HepG2 (cell line): ENCODE data around the gene UPF3B. TPM values are rescaled to one million over a fixed set of nuclear protein-coding genes. Genes with fewer than 3 reads are reported as not detected.
A peak's percentile ranks its signal among the peaks of the same experiment; 100 is the strongest.

Experiments
- DDIT3 ChIP-seq: sonication (generic); formaldehyde crosslinking; IDR thresholded peaks from 2 replicates; pipeline ENCODE4 v1.4.0; 2020; ENCODE audit warnings: mild to moderate bottlenecking, missing genetic modification reagents
- DNMT1 ChIP-seq: sonication (generic); formaldehyde crosslinking; IDR thresholded peaks from 2 replicates; pipeline ENCODE4 v1.5.1; 2020; ENCODE audit warnings: mild to moderate bottlenecking, missing genetic modification reagents
- ELF4 ChIP-seq: sonication (generic); formaldehyde crosslinking; IDR thresholded peaks from 2 replicates; pipeline ENCODE4 v1.5.0; 2020; ENCODE audit warnings: missing genetic modification reagents, mild to moderate bottlenecking, moderate library complexity, borderline replicate concordance
- FOXO4 ChIP-seq: sonication (generic); formaldehyde crosslinking; conservative IDR thresholded peaks from 2 replicates; pipeline ENCODE4 v1.8.1; 2023; ENCODE audit warnings: missing genetic modification reagents
- FUBP1 ChIP-seq: sonication (generic); formaldehyde crosslinking; IDR thresholded peaks from 2 replicates; pipeline ENCODE4 v1.5.1; 2020; ENCODE audit warnings: missing genetic modification reagents, mild to moderate bottlenecking, borderline replicate concordance
- GATA4 ChIP-seq: sonication (generic); IDR thresholded peaks from 2 replicates; pipeline ENCODE4 v1.6.1; 2016; ENCODE audit warnings: antibody characterized with exemption, low read depth, borderline replicate concordance
- GATAD1 ChIP-seq: IDR thresholded peaks from 2 replicates; pipeline ENCODE4 v1.6.1; 2016; ENCODE audit warnings: missing genetic modification reagents, missing compliant biosample characterization
- MAFF ChIP-seq: IDR thresholded peaks from 2 replicates; pipeline ENCODE4 v1.6.1; 2011; ENCODE audit warnings: low read depth, low read length, improper control_type of control experiment
- RCOR2 ChIP-seq: IDR thresholded peaks from 2 replicates; pipeline ENCODE4 v1.6.1; 2016; ENCODE audit warnings: missing biosample characterization, missing genetic modification reagents
- RFXANK ChIP-seq: IDR thresholded peaks from 2 replicates; pipeline ENCODE4 v1.6.1; 2016
- SAP130 ChIP-seq: IDR thresholded peaks from 2 replicates; pipeline ENCODE4 v1.6.1; 2016; ENCODE audit warnings: low read depth
- SMARCC2 ChIP-seq: fragments of 450-650 bp; IDR thresholded peaks from 2 replicates; pipeline ENCODE4 v1.6.1; 2017; ENCODE audit warnings: antibody characterized with exemption, mild to moderate bottlenecking
- THAP11 ChIP-seq: IDR thresholded peaks from 2 replicates; pipeline ENCODE4 v1.6.1; 2016; ENCODE audit warnings: missing biosample characterization, missing genetic modification reagents
- XRCC5 ChIP-seq: fragments of 200-400 bp; formaldehyde crosslinking; optimal IDR thresholded peaks from 2 replicates; pipeline ENCODE3; 2017; ENCODE audit warnings: mild to moderate bottlenecking, low read length
- ZBTB43 ChIP-seq: sonication (generic); formaldehyde crosslinking; conservative IDR thresholded peaks from 2 replicates; pipeline ENCODE4 v1.4.0; 2020; ENCODE audit warnings: missing genetic modification reagents
- ZKSCAN1 ChIP-seq: fragments of 150-350 bp; IDR thresholded peaks from 2 replicates; pipeline ENCODE4 v1.6.1; 2014; ENCODE audit warnings: low read length
- ZMYM3 ChIP-seq: sonication (generic); formaldehyde crosslinking; IDR thresholded peaks from 2 replicates; pipeline ENCODE4 v1.5.1; 2020; ENCODE audit warnings: mild to moderate bottlenecking, missing genetic modification reagents
- ZMYM4 ChIP-seq: sonication (generic); formaldehyde crosslinking; IDR thresholded peaks from 2 replicates; pipeline ENCODE4 v1.8.1; 2023; ENCODE audit warnings: mild to moderate bottlenecking, missing genetic modification reagents
- ZNF264 ChIP-seq: sonication (generic); formaldehyde crosslinking; IDR thresholded peaks from 2 replicates; pipeline ENCODE4 v1.4.0; 2020; ENCODE audit warnings: missing genetic modification reagents
- ZNF274 ChIP-seq: sonication (generic); formaldehyde crosslinking; IDR thresholded peaks from 2 replicates; pipeline ENCODE4 v1.5.1; 2020; ENCODE audit warnings: mild to moderate bottlenecking, missing genetic modification reagents
- ZNF3 ChIP-seq: IDR thresholded peaks from 2 replicates; pipeline ENCODE4 v1.7.0; 2017; ENCODE audit warnings: inconsistent platforms
- ZNF354B ChIP-seq: sonication (generic); formaldehyde crosslinking; IDR thresholded peaks from 2 replicates; pipeline ENCODE4 v1.8.0; 2022; ENCODE audit warnings: mild to moderate bottlenecking, missing genetic modification reagents
- ZNF362 ChIP-seq: sonication (generic); formaldehyde crosslinking; IDR thresholded peaks from 2 replicates; pipeline ENCODE4 v1.4.0; 2020; ENCODE audit warnings: missing genetic modification reagents, mild to moderate bottlenecking, borderline replicate concordance
- ZNF441 ChIP-seq: sonication (generic); formaldehyde crosslinking; IDR thresholded peaks from 2 replicates; pipeline ENCODE4 v1.7.0; 2021; ENCODE audit warnings: missing genetic modification reagents, borderline replicate concordance
- ZNF543 ChIP-seq: sonication (generic); formaldehyde crosslinking; IDR thresholded peaks from 2 replicates; pipeline ENCODE4 v1.4.0; 2020; ENCODE audit warnings: mild to moderate bottlenecking, missing genetic modification reagents
- ZNF607 ChIP-seq: sonication (generic); formaldehyde crosslinking; IDR thresholded peaks from 2 replicates; pipeline ENCODE4 v1.5.1; 2020; ENCODE audit warnings: missing genetic modification reagents, mild to moderate bottlenecking, borderline replicate concordance
- polyA plus RNA-seq, 8 experiments: library from polyadenylated mRNA; depleted of rRNA in 3 of 8; stranded (reverse) in 7 of 8; unstranded in 1 of 8; fragments of >200 nt; fragmentation: Illumina TruSeq in 4 of 8; extraction: Trizol in 4 of 8; gene quantifications; 2 replicates each; pipeline versions ENCODE4 v1.2.1 to v1.2.3, GENCODE V29; 2011 to 2016; ENCODE audit warnings: low read depth in 4 of 8, missing spikeins in 1 of 8, mixed read lengths in 1 of 8; ENCODE audit not compliant: insufficient read depth in 1 of 8
- total RNA-seq, 5 experiments: library from RNA; depleted of rRNA; stranded (reverse); fragments of >200 nt; fragmentation: Illumina TruSeq; extraction: Trizol; gene quantifications; 2 replicates each; pipeline ENCODE4 v1.2.3, GENCODE V29; 2016; ENCODE audit warnings: low read depth in 1 of 5

The UPF3B gene
- total and polyA plus RNA-seq, 2 of the 13 experiments (the other 11 are each of a cell fraction or from before 2014, with no cell fraction given): 5.2 to 7.2 TPM

- TF ChIP-seq SMARCC2 (no peak), FOXO4 (CRISPR knock-in tag) (no peak), ELF4 (CRISPR knock-in tag) (no peak), ZNF362 (CRISPR knock-in tag) (no peak), ZBTB43 (CRISPR knock-in tag) (no peak), GATA4 (no peak), RFXANK (CRISPR knock-in tag) (no peak), DDIT3 (CRISPR knock-in tag) (no peak), GATAD1 (CRISPR knock-in tag) (peak; percentile 48; the same call in 1 of the 2 replicates), DNMT1 (CRISPR knock-in tag) (no peak), ZNF3 (CRISPR knock-in tag) (peak; percentile 72; the same call in 1 of the 2 replicates), ZNF441 (CRISPR knock-in tag) (no peak), XRCC5 (peak; percentile 72), FUBP1 (CRISPR knock-in tag) (no peak), ZNF354B (CRISPR knock-in tag) (no peak), ZNF274 (CRISPR knock-in tag) (no peak), SAP130 (peak; percentile 66), ZMYM4 (CRISPR knock-in tag) (0 out of 2 replicates have a peak, but pooled peaks have one; percentile 35), MAFF (no peak), ZKSCAN1 (no peak), ZNF543 (no peak), RCOR2 (CRISPR knock-in tag) (no peak), ZNF264 (CRISPR knock-in tag) (no peak), ZNF607 (CRISPR knock-in tag) (no peak), ZMYM3 (CRISPR knock-in tag) (peak; percentile 60; the same call in 1 of the 2 replicates), THAP11 (0 out of 2 replicates have a peak, but pooled peaks have one; percentile 20)
These were observed 35.1 kb upstream of the UPF3B start (continued) for GRCh38 chrX:119887721-119888425.
